Activated CD8-positive, alpha-beta T cell treated with anti-CD3 and anti-CD28 coated beads for 36 hours (primary cell): Measurements from ENCODE around the gene SPOPL. TPM values are rescaled to one million over a fixed set of nuclear protein-coding genes. Genes with fewer than 3 reads are reported as not detected.

ENCODE experiments used
- ATAC-seq: fragments of 200-7000 bp; cut with Tn5 transposase; one replicate; pipeline ENCODE4 v1.10.0; 2021; ENCODE audit warnings: mild to moderate bottlenecking, moderate library complexity
- CTCF ChIA-PET: fragments of 350-600 bp; sonication (Branson Sonifier 250); formaldehyde crosslinking; loops from one replicate; lab custom pipeline; 2021; ENCODE audit warnings: antibody characterized with exemption; lab: Charles Lee
- POLR2A ChIA-PET: fragments of 350-600 bp; sonication (Branson Sonifier 250); formaldehyde crosslinking; loops from one replicate; lab custom pipeline; 2021; ENCODE audit warnings: antibody characterized with exemption; lab: Charles Lee
- DNase-seq: peaks from one replicate; pipeline ENCODE4 v3.0.0-alpha.2; 2020
- H3K27ac Mint-ChIP-seq: one replicate; pipeline ENCODE4 v1.8.0; 2021; ENCODE audit warnings: mild to moderate bottlenecking, mixed read lengths
- H3K27me3 Mint-ChIP-seq: one replicate; pipeline ENCODE4 v1.8.0; 2021; ENCODE audit warnings: mixed read lengths
- H3K36me3 Mint-ChIP-seq: one replicate; pipeline ENCODE4 v1.8.0; 2021; ENCODE audit warnings: low read depth, mixed read lengths
- H3K4me1 Mint-ChIP-seq: one replicate; pipeline ENCODE4 v1.8.0; 2021; ENCODE audit warnings: low read depth, mixed read lengths
- H3K4me3 Mint-ChIP-seq: one replicate; pipeline ENCODE4 v1.8.0; 2021; ENCODE audit warnings: mild to moderate bottlenecking, moderate library complexity, mixed read lengths
- H3K9me3 Mint-ChIP-seq: one replicate; pipeline ENCODE4 v1.8.0; 2021; ENCODE audit warnings: mixed read lengths
- intact Hi-C: fragments of 100-400 bp; cut with micrococcal nuclease; formaldehyde crosslinking; loops from one replicate; pipeline ENCODE4 v1.10.0; 2022
- total RNA-seq, 2 experiments: library from RNA; stranded (reverse); gene quantifications; one replicate each; pipeline ENCODE4 v1.2.3, GENCODE V29; 2021
- TF ChIP-seq, protein P1 (sequence below): fragments of 200-600 bp; IDR thresholded peaks from one replicate; pipeline ENCODE4 v1.8.0; 2022; ENCODE audit warnings: antibody characterized with exemption, mild to moderate bottlenecking

SPOPL gene
- total RNA-seq, 2 experiments from 2014 or later: 8.9 to 9.6 TPM

- Mint-ChIP-seq H3K27ac (no peak overlapping the region), H3K4me3 (no peak overlapping the region), H3K4me1 (peaks cover 5% of the 10 kb centered on the region), H3K9me3 (no peaks in the 10 kb centered on the region), H3K27me3 (no peaks in the 10 kb centered on the region), H3K36me3 (peaks cover 4% of the 10 kb centered on the region)
- ATAC-seq (no peak), DNase-seq (no peak)
- TF ChIP-seq, protein P1, sequence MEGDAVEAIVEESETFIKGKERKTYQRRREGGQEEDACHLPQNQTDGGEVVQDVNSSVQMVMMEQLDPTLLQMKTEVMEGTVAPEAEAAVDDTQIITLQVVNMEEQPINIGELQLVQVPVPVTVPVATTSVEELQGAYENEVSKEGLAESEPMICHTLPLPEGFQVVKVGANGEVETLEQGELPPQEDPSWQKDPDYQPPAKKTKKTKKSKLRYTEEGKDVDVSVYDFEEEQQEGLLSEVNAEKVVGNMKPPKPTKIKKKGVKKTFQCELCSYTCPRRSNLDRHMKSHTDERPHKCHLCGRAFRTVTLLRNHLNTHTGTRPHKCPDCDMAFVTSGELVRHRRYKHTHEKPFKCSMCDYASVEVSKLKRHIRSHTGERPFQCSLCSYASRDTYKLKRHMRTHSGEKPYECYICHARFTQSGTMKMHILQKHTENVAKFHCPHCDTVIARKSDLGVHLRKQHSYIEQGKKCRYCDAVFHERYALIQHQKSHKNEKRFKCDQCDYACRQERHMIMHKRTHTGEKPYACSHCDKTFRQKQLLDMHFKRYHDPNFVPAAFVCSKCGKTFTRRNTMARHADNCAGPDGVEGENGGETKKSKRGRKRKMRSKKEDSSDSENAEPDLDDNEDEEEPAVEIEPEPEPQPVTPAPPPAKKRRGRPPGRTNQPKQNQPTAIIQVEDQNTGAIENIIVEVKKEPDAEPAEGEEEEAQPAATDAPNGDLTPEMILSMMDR: no peak
- CTCF ChIA-PET: no interaction called here
- POLR2A ChIA-PET: interaction anchor here (0.6 to 0.7 kb wide), 2 partner anchors 11 to 51 kb away, joined by 3 to 4 read pairs; no protein-coding TSS in a partner anchor
- intact Hi-C loops: no loop called here
Measured at GRCh38 chr2:138492160-138492559, 9.4 kb upstream of the SPOPL start.

DNA sequence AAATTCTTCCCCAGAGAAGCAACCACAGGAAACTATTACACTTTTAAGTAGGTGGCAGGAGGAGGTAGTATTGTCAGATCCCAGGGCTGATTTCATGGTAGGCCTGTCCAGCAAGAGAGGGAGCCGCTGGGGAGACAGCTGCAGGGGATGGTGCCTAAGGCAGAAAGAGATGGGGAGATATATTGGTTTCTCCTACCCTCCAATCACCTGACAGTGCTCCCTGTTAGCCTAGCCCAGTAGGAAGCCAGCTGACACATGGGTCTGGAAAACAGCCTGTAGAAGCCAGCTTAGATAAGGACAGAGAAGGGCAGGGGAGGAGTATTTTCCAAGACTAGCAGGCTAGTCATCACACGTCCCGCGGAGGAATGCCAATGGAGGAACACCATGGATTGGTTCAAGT lies 8.2 kb upstream of the SPOPL start:
- TF ChIP-seq, protein P1: no peak
- intact Hi-C loops: no loop called here
- no peak overlapping the region for H3K27ac Mint-ChIP-seq
- no peaks in the 10 kb centered on the region for H3K27me3 Mint-ChIP-seq
- CTCF ChIA-PET: no interaction called here
- no peak for DNase-seq
- H3K4me3 Mint-ChIP-seq: no peak overlapping the region
- POLR2A ChIA-PET: no interaction called here
- peaks cover 4% of the 10 kb centered on the region for H3K36me3 Mint-ChIP-seq
- peaks cover 5% of the 10 kb centered on the region for H3K4me1 Mint-ChIP-seq
- H3K9me3 Mint-ChIP-seq: no peaks in the 10 kb centered on the region
- ATAC-seq: no peak

DNA sequence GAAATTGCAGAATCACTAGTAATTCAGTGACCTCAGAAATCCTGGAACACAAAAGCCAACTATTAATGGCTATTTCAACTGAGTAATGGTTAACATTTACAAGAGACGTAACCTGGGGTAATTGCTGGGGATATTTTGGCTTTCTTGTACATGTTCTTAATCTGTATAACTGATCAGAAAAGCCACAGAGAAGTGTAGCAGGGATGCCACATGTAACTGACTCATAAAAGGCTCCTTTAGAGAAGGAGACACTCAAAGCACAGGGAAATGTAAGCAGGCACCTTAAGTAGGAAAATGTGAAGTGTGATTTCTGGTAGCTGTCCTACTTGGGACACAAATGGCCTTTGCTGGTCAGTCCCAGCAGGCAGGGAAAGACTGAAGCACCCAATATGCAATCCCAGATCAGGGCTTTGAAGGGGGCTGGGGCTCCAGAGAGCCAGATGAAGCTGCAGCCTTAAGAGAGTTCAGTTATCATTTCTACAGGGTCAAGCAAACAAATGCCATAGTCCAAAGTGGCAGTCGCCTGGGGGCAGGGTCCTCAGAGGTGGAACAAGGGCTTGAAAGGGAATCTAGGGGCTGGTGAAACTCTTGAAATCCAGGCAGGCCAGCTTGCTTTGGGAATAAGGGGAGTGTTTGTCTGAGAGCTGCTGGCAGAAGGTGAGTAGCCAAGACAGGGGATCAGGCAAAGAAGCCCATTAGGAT lies 7.2 kb upstream of the SPOPL start:
- H3K4me1 Mint-ChIP-seq: peaks cover 5% of the 10 kb centered on the region
- no peak overlapping the region for H3K27ac Mint-ChIP-seq
- ChIA-PET CTCF (no interaction called here), POLR2A (no interaction called here)
- ATAC-seq: no peak
- TF ChIP-seq, protein P1: no peak
- no peak overlapping the region for H3K4me3 Mint-ChIP-seq
- no peak for DNase-seq
- intact Hi-C loops: no loop called here
- H3K9me3 Mint-ChIP-seq: no peaks in the 10 kb centered on the region
- peaks cover 4% of the 10 kb centered on the region for H3K36me3 Mint-ChIP-seq
- H3K27me3 Mint-ChIP-seq: no peaks in the 10 kb centered on the region

DNA sequence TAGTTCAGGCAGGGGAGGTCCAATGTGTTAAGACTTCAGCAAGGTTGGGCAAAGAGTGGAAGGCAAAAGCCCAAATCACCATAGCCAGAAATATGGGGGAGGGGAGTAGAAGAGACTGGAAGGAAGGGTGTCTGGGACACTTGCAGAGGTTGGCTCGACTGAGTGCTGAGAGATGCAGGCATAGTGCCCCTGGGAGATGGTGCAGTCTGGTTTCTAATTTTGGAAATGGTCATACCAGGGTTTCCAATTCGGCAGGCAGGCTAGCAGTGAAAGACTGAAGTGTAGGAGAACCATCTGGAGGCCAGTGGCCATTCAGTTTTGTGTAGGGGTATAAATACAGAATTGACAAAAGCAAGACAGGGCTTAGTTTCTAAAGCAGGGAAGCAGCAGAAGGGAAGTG lies 6.2 kb upstream of the SPOPL start:
- TF ChIP-seq, protein P1: no peak
- Mint-ChIP-seq H3K9me3 (no peaks in the 10 kb centered on the region), H3K36me3 (peaks cover 4% of the 10 kb centered on the region), H3K4me3 (no peak overlapping the region), H3K27me3 (no peaks in the 10 kb centered on the region), H3K27ac (no peak overlapping the region), H3K4me1 (peaks cover 7% of the 10 kb centered on the region)
- POLR2A ChIA-PET: no interaction called here
- no peak for ATAC-seq
- no peak for DNase-seq
- CTCF ChIA-PET: no interaction called here
- intact Hi-C loops: no loop called here

DNA sequence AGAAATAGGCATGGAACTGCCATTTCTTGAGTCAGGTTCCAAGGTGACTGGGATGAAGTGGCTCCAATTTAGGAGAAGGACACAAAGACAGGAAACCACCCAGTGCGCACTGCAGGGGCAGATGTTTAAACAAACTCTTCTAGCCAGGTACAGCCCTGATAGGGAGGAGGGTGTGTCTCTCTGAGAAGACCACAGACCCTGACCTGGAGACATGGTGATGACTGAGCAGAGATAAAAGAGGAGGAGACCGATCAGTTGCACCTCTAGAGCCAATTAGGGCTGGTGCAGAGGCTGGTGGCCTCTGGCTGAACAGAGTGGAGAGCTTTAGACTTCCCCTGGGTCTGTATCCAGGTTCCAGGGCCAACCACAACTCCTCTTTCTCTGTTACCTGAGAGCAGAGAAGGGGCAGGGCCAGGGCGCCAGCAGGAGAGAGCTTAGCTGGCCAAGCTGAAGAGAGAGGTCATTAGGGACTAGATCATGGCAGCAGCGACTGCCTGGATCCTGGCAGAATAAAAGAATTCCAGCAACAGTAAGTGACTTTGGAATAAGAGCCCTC lies 5.4 kb upstream of the SPOPL start:
- intact Hi-C loops: no loop called here
- no peaks in the 10 kb centered on the region for H3K27me3 Mint-ChIP-seq
- peaks cover 4% of the 10 kb centered on the region for H3K36me3 Mint-ChIP-seq
- DNase-seq (no peak), ATAC-seq (no peak)
- ChIA-PET CTCF (no interaction called here), POLR2A (no interaction called here)
- no peak overlapping the region for H3K4me3 Mint-ChIP-seq
- H3K27ac Mint-ChIP-seq: no peak overlapping the region
- H3K4me1 Mint-ChIP-seq: peaks cover 11% of the 10 kb centered on the region
- TF ChIP-seq, protein P1: no peak
- no peaks in the 10 kb centered on the region for H3K9me3 Mint-ChIP-seq
